Ovary (tissue), 3 donors: ENCODE measurements around the gene ADAMTS4.

Experiments
- CTCF ChIP-seq, 3 donors: fragments of 450-650 bp in 2 of 3; fragments of 200-600 bp in 1 of 3; IDR thresholded peaks; one replicate each; pipeline versions ENCODE4 v1.5.1 to v1.8.0; 2016 to 2022; ENCODE audit warnings: antibody characterized with exemption in 3 of 3, mild to moderate bottlenecking in 1 of 3
- EP300 ChIP-seq: sonication (generic); formaldehyde crosslinking; IDR thresholded peaks from one replicate; pipeline ENCODE4 v1.6.1; 2017; ENCODE audit warnings: antibody characterized with exemption
- donor health status: DM: no; HTN: no; CAD: no.

- TF ChIP-seq EP300 (no peak), CTCF (IDR thresholded peaks at IDR 0.05) (no peak)
These were observed 769 bp upstream of the ADAMTS4 start for GRCh38 chr1:161199506-161200139.
